GM21576 (cell line): ENCODE results near the gene ZNF214.
"Not testable (repeated sequence)": the region's sequence is repeated elsewhere in the genome, so short reads cannot be mapped to it uniquely, and the experiment has no call there.

Experiments used
- ATAC-seq: cut with Tn5 transposase; IDR thresholded peaks from one replicate; pipeline ENCODE4 v1.9.1; 2021; ENCODE audit warnings: mild to moderate bottlenecking, moderate library complexity; ENCODE audit not compliant: unreplicated experiment

ZNF214 gene

GRCh38 chr11:6991227-6991626 lies 28.9 kb downstream of the ZNF214 start:
- no peak for ATAC-seq

GRCh38 chr11:6988506-6988905 lies 31.6 kb downstream of the ZNF214 start:
- ATAC-seq = no peak

GRCh38 chr11:6986487-6986886 lies 33.7 kb downstream of the ZNF214 start:
- ATAC-seq = no peak

- no peak for ATAC-seq
These were observed 40.8 kb downstream of the ZNF214 start for GRCh38 chr11:6979365-6979764.

- not testable (repeated sequence) for ATAC-seq
These were observed 50.3 kb downstream of the ZNF214 start for GRCh38 chr11:6969854-6970253.

GRCh38 chr11:6968816-6969215 lies 51.3 kb downstream of the ZNF214 start:
- ATAC-seq = no peak

GRCh38 chr11:6962673-6963072 lies 57.5 kb downstream of the ZNF214 start:
- ATAC-seq = peak; percentile 86

- no peak for ATAC-seq
These were observed 58.0 kb downstream of the ZNF214 start for GRCh38 chr11:6962141-6962540.

GRCh38 chr11:6954248-6954647 lies 65.9 kb downstream of the ZNF214 start:
- ATAC-seq = not testable (repeated sequence)
